Muscle layer of duodenum (tissue), 2 donors: ENCODE data around the gene SASH3.
"Not testable (repeated sequence)": the region's sequence is repeated elsewhere in the genome, so short reads cannot be mapped to it uniquely, and the experiment has no call there.

Experiments used
- H3K27ac ChIP-seq: one replicate; pipeline ENCODE4 v1.7.0; 2013; ENCODE audit warnings: mild to moderate bottlenecking, low read length
- H3K27me3 ChIP-seq: one replicate; pipeline ENCODE4 v1.7.0; 2013; ENCODE audit warnings: low read depth, mild to moderate bottlenecking, control low read depth, low read length
- H3K36me3 ChIP-seq, 2 donors: one replicate each; pipeline ENCODE4 v1.7.0; 2013; ENCODE audit warnings: low read length in 2 of 2, control low read depth in 1 of 2, mild to moderate bottlenecking in 1 of 2; ENCODE audit not compliant: insufficient read depth in 2 of 2, control insufficient read depth in 1 of 2
- H3K4me1 ChIP-seq, 2 donors: one replicate each; pipeline ENCODE4 v1.7.0; 2013; ENCODE audit warnings: low read length in 2 of 2, mild to moderate bottlenecking in 2 of 2, control low read depth in 1 of 2, moderate library complexity in 1 of 2; ENCODE audit not compliant: insufficient read depth in 2 of 2, control insufficient read depth in 1 of 2
- H3K4me3 ChIP-seq, 2 donors: one replicate each; pipeline ENCODE4 v1.7.0; 2013; ENCODE audit warnings: low read length in 2 of 2, low read depth in 1 of 2, mild to moderate bottlenecking in 1 of 2
- H3K9me3 ChIP-seq, 2 donors: one replicate each; pipeline ENCODE4 v1.7.0; 2013; ENCODE audit warnings: low read length in 2 of 2, control low read depth in 1 of 2, mild to moderate bottlenecking in 1 of 2; ENCODE audit not compliant: control insufficient read depth in 1 of 2
- donor health status: healthy.

The SASH3 gene

DNA sequence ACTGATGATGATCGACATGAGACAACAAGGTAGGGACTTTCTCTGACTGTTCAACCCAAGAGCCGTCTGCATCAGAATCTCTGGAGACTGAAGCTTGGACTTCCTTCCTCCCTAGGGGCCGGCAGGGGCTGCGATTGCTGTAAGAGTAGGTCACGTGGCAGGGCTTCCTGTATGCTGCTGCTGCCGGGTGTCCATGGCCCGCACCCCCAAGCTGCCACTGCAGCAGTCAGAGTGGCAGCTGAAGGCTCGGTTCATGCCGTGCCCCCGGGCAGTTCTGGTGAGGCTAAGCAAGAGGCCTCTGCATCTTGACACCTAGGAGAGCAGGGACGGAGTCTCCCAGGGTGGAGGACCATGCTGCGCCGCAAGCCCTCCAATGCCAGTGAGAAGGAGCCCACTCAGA lies at the start of gene SASH3:
SASH3 (plus strand) TSS at position 203 of the 400 bp plus-strand sequence; CDS start at position 352, 149 bp downstream.
- peak within 1 kb of the TSS; percentile 67 for H3K27ac ChIP-seq
- peak within 1 kb of the TSS; percentile 37 to 39 for H3K4me3 ChIP-seq
- no peaks in the 10 kb centered on the region for H3K9me3 ChIP-seq
- H3K27me3 ChIP-seq = no peaks in the 10 kb centered on the region
- no peaks in the 10 kb centered on the region for H3K36me3 ChIP-seq
- peaks cover 0 to 5% of the 10 kb centered on the region in 2 donors for H3K4me1 ChIP-seq

DNA sequence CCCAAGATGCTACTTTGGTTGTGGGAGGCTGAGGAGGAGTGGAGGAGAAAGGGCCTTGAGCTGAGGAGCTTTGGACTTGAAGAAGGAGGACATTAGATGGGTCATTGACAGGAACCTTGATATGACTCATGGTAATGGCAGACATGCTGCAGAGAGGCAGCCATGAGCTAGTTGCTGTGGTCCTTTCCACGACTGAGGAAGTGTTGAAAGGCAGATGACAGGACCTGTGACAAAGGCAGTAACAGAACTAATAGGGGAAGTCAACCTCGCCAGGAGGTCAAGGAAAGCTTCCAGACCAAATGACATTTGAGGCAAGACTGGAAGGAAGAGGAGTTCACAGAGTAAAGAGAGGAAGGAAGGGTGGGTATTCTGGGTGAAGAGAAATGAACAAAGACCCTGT lies 48.5 kb upstream of the SASH3 start:
- no peaks in the 10 kb centered on the region for H3K27me3 ChIP-seq
- H3K9me3 ChIP-seq = no peaks in the 10 kb centered on the region
- H3K4me3 ChIP-seq = no peak overlapping the region
- H3K36me3 ChIP-seq = no peaks in the 10 kb centered on the region
- no peaks in the 10 kb centered on the region for H3K4me1 ChIP-seq
- no peak overlapping the region for H3K27ac ChIP-seq

DNA sequence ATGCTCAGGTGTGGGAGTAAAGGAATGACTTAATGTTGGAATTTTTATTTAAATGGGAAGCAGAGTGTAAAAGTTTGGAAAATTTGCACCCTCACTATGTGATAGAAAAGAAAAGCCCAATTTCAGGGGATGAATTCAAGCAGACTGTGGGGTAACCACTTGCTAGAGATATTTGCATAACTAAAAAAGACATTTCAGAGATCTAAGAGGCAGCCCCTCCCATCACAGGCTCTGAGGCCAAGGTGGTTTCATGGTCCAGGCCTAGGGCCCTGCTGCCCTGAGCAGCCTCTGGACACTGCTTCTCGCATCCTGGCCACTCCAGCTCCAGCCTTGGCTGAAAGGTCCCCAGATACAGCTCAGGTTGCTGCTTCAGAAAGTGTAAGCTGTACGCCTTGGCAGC lies 46.9 kb upstream of the SASH3 start:
- Histone ChIP-seq H3K9me3 (no peaks in the 10 kb centered on the region), H3K4me1 (no peaks in the 10 kb centered on the region), H3K27ac (no peak overlapping the region), H3K4me3 (no peak overlapping the region), H3K36me3 (no peaks in the 10 kb centered on the region), H3K27me3 (no peaks in the 10 kb centered on the region)

GRCh38 chrX:129733335-129733734 lies 46.4 kb upstream of the SASH3 start:
- Histone ChIP-seq H3K4me1 (no peaks in the 10 kb centered on the region), H3K27me3 (no peaks in the 10 kb centered on the region), H3K4me3 (no peak overlapping the region), H3K27ac (no peak overlapping the region), H3K9me3 (no peaks in the 10 kb centered on the region), H3K36me3 (no peaks in the 10 kb centered on the region)

- no peaks in the 10 kb centered on the region for H3K9me3 ChIP-seq
- H3K4me3 ChIP-seq = no peak overlapping the region
- no peaks in the 10 kb centered on the region for H3K27me3 ChIP-seq
- H3K4me1 ChIP-seq = no peaks in the 10 kb centered on the region
- H3K27ac ChIP-seq = no peak overlapping the region
- H3K36me3 ChIP-seq = no peaks in the 10 kb centered on the region
Measured at GRCh38 chrX:129736491-129736890, 43.3 kb upstream of the SASH3 start.

DNA sequence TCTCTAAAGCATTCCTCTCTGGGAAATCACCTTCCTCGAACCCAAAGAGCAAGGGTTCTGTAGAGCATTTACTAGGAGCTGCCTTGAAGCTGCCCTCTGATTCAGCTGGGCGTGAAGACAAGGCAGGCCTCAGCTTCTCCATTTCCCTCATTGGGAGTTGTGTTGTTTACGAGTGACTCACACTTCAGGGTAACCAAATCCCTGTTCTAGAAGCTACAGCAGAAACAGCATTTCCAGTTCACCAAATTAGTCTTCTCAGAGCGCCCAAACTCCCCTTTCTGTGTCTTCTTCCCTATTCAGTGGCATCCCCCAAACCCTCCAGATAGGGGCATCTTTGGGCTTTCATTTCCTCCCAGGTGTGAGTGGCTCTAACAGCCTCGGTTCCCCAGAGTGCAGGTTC lies 41.8 kb upstream of the SASH3 start:
- H3K9me3 ChIP-seq = no peaks in the 10 kb centered on the region
- H3K36me3 ChIP-seq = no peaks in the 10 kb centered on the region
- peak overlapping the region; percentile 31 for H3K27ac ChIP-seq
- no peaks in the 10 kb centered on the region for H3K27me3 ChIP-seq
- no peaks in the 10 kb centered on the region for H3K4me1 ChIP-seq
- no peak overlapping the region for H3K4me3 ChIP-seq

GRCh38 chrX:129738466-129739308 lies 41.1 kb upstream of the SASH3 start, which contains the start of gene XPNPEP2:
TSS of gene XPNPEP2 (plus strand) at chrX:129738979. CDS start at chrX:129739214, 235 bp downstream.
- Histone ChIP-seq H3K27me3 (no peaks in the 10 kb centered on the region), H3K4me3 (peak within 1 kb of the TSS in 1 of 2 donors; percentile 21), H3K36me3 (no peaks in the 10 kb centered on the region), H3K27ac (peak within 1 kb of the TSS; percentile 31), H3K9me3 (no peaks in the 10 kb centered on the region), H3K4me1 (no peaks in the 10 kb centered on the region)

- no peaks in the 10 kb centered on the region for H3K4me1 ChIP-seq
- H3K27ac ChIP-seq = no peak overlapping the region
- H3K36me3 ChIP-seq = no peaks in the 10 kb centered on the region
- no peaks in the 10 kb centered on the region for H3K9me3 ChIP-seq
- no peak overlapping the region for H3K4me3 ChIP-seq
- no peaks in the 10 kb centered on the region for H3K27me3 ChIP-seq
Measured at GRCh38 chrX:129739578-129739977, 40.2 kb upstream of the SASH3 start.

DNA sequence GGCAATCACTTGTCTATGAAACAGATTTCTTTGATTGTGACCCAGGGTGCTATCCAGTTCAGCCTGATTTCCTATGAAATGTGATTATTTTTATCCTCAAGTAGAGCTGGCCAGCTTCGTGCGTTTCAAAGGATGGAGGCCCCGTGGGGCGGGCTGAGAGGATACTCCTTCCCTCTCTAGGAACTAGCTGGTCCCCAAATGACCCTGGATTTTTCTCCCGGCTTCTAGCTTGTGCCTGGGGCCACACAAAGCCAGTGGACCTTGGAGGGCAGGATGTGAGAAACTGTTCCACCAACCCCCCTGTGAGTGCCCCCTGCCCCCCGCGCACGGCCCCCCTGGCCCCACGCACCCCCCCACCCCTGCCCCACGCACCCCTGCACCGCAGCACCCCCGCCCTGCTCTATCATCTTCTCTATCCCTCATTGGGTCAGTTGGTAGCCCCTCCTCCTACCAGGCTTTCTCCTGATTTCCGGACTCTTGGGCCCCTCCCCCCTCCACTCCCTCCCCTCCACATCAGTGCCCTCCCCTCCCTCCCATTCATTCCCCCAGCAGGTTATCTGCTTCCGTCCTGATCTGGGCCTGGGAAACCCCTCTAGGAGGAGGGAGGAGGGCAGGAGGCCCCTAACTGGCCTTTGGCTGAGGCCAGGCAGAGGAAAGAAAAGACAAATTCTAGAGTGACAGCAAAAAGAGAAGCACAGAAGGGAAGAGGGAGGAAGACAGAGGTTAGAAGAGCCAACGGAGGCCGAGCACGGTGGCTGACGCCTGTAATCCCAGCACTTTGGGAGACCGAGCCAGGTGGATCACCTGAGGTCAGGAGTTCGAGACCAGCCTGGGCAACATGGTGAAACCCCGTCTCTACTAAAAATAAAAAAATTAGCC lies 37.6 kb upstream of the SASH3 start:
- Histone ChIP-seq H3K4me3 (no peak overlapping the region), H3K36me3 (no peaks in the 10 kb centered on the region), H3K27me3 (no peaks in the 10 kb centered on the region), H3K27ac (no peak overlapping the region), H3K9me3 (no peaks in the 10 kb centered on the region), H3K4me1 (no peaks in the 10 kb centered on the region)

- H3K27ac ChIP-seq, H3K36me3 ChIP-seq, H3K27me3 ChIP-seq: not testable (repeated sequence)
Measured at GRCh38 chrX:129742759-129743152, 37.0 kb upstream of the SASH3 start.

DNA sequence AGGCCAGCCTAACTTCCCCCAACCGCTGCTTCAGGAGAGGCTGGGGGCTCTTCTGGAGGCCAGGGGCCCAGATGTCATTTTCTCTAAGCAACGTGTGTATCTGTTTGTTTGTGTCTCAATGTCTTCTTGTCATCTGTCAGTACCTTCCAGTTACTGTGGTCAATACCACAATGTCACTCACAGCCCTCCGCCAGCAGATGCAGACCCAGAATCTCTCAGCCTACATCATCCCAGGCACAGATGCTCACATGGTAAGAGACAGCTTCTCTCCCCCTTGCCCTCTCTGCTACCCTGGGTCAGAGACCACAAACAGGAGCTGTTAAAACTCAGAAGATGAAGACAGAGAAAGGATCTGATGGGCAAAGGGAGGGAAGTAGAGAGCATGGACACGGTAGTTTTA lies 35.9 kb upstream of the SASH3 start:
- Histone ChIP-seq H3K4me3 (no peak overlapping the region), H3K27me3 (no peaks in the 10 kb centered on the region), H3K4me1 (no peaks in the 10 kb centered on the region), H3K27ac (no peak overlapping the region), H3K36me3 (no peaks in the 10 kb centered on the region), H3K9me3 (no peaks in the 10 kb centered on the region)

More at GRCh38 chrX:129742759-129743152, 37.0 kb upstream of the SASH3 start:
- not testable (repeated sequence) for H3K4me1 ChIP-seq, H3K4me3 ChIP-seq, H3K9me3 ChIP-seq
